Measurements from ENCODE around the gene MGAT5.

The MGAT5 gene

DNA sequence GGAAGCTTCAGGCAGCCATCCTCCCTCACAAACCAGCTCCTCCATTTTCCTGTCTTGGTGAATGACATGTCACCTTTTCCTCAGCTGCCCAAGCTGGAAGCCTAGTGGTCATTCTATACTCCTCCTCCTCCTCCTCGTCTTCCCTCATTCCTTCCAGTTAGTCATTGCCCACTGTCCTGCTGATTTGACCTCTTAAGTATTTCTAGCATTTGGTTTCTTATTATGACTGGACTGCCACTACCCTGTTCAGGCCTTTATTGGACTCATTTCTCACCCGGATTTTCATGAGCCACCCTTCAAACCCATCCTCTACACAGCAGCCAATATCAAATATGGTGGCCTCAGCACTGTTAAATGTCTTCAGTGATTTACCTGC, 21.9 kb upstream of the MGAT5 start:
- no peak for DNase-seq

DNA sequence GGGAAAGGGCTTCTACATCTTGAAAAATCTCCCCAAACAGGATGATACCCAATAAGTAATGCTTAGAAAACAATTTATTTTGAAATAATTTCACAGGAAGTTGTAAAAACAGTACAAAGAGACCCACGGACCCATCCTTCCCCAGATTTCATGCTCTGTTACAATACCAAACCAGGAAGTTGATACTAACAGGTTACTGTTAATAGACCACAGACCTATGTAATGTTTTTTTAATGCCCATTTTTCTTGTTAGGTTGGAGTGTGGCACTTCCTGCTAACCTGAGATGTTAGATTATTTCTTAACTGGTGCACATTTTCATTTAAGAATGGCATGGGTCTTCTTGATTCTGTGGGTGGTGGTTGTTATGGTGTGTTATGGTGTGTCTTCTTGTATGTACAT, 21.4 kb upstream of the MGAT5 start:
- no peak for DNase-seq

GRCh38 chr2:134232868-134233727, 20.8 kb upstream of the MGAT5 start:
- no peak for DNase-seq

DNA sequence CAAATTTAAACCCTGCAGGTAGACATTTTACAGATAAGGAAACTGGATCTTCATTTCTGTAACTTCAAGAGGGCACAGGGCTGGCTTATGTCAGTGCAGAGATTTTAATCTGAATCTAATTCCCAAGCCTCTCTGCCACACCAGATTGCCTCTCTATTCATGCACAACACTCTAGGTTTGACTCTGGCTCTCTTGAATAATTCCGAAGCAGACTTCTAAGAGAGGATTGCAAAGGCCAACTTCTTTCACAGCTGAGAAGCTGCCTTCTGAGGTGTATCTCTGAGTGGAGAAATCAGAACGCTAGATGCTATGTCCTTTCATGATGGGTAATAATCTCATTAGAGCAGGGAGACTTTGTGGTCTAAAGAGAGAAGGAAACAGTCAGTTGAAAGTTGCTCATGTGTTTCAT, 20.1 kb upstream of the MGAT5 start:
- DNase-seq, result no peak

DNA sequence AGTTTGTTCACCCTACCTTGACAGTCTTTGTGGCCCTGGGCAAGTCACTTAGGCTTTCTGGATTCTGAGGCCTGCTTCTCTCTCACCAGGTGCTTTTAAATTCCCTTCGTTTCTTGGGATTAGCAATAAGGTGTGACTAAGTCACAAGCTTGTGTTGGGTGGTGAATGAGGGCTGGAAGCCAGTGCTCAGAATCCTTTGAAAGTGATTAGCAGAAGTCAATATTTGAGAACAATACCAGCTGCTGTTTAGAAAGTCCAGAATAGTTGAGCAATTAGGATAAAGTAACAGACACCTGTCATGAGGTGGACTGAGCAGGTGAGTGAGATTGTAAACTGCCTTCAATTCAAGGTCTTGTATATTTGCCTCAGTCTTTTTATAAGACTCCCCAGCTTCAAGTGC, 19.3 kb upstream of the MGAT5 start:
- no peak for DNase-seq

DNA sequence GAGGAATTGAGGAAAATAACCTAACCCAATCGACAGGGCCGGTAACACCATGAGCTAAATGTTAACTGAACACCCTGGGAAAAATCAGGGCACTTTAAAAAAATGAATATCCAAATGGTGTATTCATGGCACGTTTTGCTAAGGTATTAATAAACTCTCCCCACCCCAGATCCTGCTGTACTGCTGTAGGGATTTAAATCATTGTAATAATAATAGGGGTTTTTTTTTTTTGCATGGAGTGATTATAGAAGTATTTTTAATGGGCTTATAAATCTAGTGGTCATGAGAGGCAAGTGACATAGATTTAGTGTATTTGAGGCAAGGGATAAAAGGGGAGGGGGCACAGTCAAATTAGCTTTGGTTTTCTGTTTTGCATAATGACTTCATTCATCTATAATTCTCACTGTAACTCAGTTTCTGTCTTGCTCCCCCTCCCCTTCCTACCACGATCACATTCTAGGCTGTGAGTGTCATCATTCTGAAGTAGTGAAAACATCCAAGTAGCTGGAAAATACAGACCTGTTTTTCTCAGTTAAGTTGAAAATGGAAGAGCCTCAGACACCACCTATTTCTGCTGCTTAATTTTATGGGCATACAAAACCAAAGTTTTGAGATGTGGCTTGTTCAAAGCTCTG, 18.2 kb upstream of the MGAT5 start:
- DNase-seq, result no peak

- no peak for DNase-seq
Observed at GRCh38 chr2:134238371-134238770, 15.5 kb upstream of the MGAT5 start.

DNA sequence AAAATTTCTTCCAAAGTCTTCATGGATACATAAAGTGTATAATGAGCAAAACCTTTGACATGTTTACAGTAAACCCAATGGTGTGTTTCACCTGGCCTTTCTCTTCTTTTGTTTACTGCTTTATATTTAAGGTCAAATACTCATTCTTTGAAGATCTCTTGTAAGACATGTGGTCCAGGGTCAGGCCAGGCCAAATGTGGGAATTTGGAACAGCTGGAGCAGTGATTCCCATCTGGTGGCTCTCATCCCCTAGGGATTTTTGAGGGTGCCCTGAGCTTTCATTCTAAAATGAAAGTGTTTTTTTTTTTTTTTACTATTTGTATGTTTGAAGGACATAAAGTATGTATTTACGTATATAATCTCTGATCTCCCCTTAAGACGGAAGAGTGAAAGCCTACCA, 13.8 kb upstream of the MGAT5 start:
- DNase-seq, result no peak

DNA sequence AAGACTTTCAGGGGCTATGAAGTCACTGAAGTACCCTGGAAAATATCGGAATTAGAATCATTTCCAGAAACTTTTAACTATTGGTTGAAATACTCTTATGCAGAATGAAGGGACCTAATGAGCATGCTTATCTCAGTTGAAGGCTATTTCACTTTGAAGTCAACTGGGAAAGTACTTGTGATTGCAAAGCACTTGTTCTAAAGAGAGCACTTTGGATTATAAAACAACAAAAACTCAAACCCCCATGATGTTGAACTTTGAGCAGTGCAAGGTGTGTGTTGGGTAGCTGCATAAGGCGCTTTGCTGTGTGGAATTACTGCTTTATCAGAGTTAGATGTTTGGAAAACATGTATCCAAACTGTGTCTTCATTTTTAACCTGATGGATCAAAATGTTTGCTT, 12.0 kb upstream of the MGAT5 start:
- no peak for DNase-seq

DNA sequence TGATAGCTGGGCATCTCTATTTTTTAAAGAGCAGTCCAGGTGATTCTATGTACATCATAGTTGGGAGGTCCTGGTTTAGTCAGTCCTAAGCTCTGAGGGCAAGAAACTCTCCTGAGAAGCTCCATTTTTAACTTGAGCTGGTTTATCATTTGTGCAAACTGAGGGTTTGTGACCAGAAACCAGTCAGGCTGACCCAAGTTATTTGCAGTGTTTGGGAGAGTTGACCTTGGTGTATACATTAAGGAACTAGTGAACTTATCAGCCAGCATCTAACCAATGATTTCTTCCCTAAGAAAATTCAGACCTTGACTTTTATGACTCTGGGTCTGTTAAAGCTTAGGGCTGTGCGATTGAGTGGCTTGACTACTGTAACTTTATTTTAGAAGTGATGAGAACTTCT, 10.6 kb upstream of the MGAT5 start:
- no peak for DNase-seq

GRCh38 chr2:134244086-134244485, 9.8 kb upstream of the MGAT5 start:
- DNase-seq, result no peak

DNA sequence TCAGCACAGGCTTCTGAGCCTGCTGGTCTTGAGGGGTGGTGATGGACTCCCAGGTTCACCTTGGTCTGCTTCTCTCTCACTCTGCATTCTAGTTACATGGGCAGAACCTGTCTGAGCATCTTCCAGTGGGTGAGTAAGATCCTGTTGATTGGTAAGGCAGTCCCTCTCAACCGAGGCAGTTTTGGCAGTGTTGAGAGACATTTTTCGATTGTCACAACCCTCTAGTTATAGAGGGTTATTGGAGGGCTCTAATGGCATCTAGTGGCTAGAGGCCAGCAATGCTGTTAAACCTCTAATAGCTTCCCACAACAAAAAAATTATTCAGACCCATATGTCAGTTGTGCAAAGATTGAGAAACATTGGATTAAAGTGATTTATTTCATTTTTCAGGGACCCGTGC, 9.3 kb upstream of the MGAT5 start:
- no peak for DNase-seq

DNA sequence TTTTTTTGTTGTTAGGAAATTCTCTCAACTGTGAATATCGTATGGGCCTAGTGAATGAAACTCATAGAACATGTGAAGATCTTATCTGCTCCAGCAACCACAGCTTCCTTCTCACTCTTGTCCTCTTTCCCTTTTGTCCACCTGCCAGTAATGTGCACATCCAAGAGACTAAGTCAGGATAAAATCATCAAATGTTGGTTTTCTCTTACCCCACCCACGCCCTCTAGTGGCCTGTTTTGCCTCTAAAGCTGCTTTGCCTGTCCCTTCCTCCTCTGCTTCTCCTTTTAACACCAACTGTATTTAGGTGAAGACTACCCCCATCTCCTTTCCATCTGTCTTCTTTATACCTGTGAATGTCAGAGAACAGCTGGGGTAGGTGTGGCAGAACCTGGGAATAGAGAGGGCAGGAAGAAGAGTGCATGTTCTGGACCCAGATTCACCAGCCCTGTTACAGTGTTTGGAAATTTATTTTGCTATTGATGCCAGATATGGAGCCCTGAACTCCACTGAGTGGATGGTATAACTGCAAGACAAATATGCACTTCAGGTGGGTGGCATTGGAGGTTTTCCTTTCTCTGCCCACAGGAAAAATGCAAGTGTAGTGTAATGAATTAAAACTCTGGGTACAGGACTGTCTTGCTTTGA, 8.4 kb upstream of the MGAT5 start:
- DNase-seq, result peak in 48 of 56 donors; percentile 3 to 90 (median 48)

- peak in 14 of 56 donors; percentile 6 to 47 (median 28) for DNase-seq
Observed at GRCh38 chr2:134246154-134246874, 7.6 kb upstream of the MGAT5 start.

DNA sequence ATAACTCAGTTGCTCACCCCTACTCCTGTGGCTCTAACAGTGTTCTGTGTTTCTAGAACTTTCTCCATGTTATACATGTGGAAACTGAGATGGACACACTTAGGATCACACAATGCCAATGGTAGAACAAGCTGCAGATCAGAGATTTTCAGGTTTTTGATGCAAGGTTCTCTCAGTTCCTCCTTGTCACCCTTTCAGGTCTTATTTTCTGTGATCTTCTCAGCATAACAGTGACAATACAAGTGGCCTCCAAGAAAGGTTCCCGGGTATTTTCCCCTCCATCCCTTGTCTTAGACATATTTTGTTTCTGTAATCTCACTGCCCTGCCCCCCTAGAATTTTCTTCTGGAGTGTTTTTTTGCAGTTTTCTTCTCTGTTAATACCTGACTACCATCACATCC, 6.2 kb upstream of the MGAT5 start:
- DNase-seq, result no peak

- no peak for DNase-seq
Observed at GRCh38 chr2:134248913-134249312, 5.0 kb upstream of the MGAT5 start.

GRCh38 chr2:134249755-134250154, 4.1 kb upstream of the MGAT5 start:
- no peak for DNase-seq

DNA sequence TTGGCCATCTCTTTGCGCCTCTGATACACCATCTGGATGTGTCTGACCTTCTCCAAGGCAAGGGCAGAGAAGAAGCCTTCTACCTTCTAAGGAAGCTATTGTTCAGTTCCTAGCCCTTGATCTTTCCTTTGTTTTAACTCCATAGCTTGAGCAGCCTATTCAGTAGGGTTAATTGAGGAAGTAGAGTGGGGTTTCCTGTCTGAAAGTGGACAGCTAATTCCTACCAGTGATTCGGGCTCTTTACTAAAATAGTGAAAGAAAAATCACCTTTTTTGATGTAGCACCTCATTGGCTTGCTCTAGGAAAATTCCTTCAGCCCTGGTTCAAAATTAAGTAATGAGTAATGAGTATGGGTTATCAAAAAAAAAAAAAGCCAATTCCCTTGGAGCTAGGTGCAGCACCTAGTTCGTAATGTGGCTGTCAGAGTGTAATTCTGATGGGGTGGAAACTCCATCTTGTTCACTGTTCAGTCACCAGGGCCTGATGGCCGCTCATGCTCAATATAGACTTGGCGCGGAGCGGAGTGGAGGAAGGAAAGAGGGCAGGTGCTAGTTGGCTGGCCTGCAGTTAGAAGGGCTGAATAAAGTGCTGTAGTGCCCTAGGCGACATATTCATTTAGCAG, 2.9 kb upstream of the MGAT5 start:
- no peak for DNase-seq

DNA sequence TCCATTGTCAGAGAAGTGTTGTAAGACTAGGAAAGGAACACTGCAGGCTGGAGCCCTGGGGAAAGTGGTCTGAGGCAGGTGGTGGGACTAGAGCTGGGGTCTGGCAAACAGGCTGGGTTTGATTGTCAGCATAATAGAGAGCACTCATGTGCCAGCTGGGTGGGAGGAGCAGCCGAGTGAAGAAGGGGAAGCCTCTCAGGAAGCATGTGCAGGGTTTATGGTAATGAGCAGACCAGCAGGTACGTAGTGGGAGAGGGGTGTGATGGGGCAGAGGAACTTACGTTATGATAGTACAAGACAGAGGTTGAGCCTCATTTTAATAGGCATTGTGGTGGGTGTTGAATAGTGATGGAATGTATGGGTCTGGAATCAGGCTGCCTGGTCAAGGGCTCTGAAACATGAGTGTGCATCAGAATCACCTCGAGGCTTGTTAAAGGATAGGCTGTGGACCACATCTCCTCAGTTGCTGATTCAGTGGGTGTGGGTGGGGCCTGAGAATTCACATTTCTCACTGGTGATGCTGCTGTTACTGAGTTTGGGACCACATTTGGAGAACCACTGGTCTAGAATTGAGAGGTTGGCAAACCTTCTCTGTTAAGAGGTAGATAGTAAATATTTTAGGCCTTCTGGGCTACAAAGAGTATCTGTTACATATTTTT, 1.7 kb upstream of the MGAT5 start:
- no peak for DNase-seq

DNA sequence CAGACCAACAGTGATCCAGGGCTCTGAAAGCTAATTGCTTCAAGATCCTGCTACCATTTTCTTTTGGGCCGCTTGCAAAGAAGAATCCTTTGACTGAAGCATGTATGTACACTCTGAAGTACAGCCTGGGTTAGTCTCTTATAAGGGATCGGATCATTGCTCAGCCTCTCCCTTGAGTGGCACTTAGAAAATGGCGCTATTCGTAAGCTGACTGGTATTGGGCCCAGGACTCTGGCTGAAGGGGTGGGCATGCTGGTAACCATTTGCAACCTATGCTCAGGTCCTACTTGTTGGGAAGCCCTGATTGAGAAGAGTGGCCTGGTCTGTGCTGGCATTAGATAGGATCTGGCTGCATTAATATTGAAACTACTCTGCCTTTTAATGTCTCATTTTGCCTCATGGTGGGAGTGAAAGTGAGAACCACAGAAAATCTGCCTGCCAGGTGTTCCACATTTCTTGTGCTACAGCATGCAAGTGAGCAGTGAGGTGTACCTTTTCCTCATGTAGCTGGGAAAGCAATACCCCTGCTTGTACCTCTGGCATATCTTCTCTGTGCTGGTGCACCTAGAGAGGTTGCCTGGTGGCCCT, 661 bp upstream of the MGAT5 start:
- no peak for DNase-seq

DNA sequence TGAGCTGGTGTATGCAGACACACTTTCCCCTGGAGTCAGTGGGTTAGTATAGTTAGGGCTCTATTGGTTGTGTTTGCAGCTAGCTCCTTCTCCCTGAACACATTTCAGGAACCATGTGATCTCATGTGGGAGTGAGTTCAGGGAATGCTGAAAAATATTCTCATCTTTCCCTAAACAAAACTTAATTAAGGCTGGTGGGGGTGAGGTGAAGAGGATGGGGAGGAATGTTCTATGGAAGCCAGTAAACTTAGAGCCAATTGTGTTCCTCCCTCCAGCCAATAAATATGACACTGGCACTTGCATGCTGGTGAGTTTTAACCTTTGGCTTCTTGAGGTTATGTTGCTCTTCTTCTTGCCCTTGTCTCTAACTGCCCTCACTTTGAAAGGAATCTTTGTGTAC, 952 bp downstream of the MGAT5 start:
- DNase-seq, result no peak

All from amygdala (tissue), 56 donors.